Endothelial cell (in vitro differentiated cells): Measurements from ENCODE around the gene PANK4. TPM values are rescaled to one million over a fixed set of nuclear protein-coding genes. Genes with fewer than 3 reads are reported as not detected.
"Not testable (repeated sequence)": the region's sequence is repeated elsewhere in the genome, so short reads cannot be mapped to it uniquely, and the experiment has no call there.

Experiments used
- DNase-seq: peaks from one replicate; pipeline ENCODE4 v3.0.0; 2021; ENCODE audit warnings: low spot score
- H3K27ac Mint-ChIP-seq: one replicate; pipeline ENCODE4 v1.8.0; 2021; ENCODE audit warnings: mixed read lengths, inconsistent platforms; ENCODE audit not compliant: unreplicated experiment
- H3K27me3 Mint-ChIP-seq: one replicate; pipeline ENCODE4 v1.8.0; 2021; ENCODE audit warnings: mild to moderate bottlenecking, moderate library complexity, mixed read lengths, inconsistent platforms; ENCODE audit not compliant: unreplicated experiment
- H3K36me3 Mint-ChIP-seq: one replicate; pipeline ENCODE4 v1.8.0; 2021; ENCODE audit warnings: mild to moderate bottlenecking, low read depth, mixed read lengths, inconsistent platforms; ENCODE audit not compliant: unreplicated experiment
- H3K4me1 Mint-ChIP-seq: one replicate; pipeline ENCODE4 v1.8.0; 2021; ENCODE audit warnings: mild to moderate bottlenecking, mixed read lengths, inconsistent platforms; ENCODE audit not compliant: unreplicated experiment
- H3K4me3 Mint-ChIP-seq: one replicate; pipeline ENCODE4 v1.8.0; 2021; ENCODE audit warnings: mild to moderate bottlenecking, mixed read lengths, inconsistent platforms; ENCODE audit not compliant: unreplicated experiment
- H3K9me3 Mint-ChIP-seq: one replicate; pipeline ENCODE4 v1.8.0; 2021; ENCODE audit warnings: mixed read lengths, inconsistent platforms; ENCODE audit not compliant: unreplicated experiment
- total RNA-seq: library from RNA; stranded (reverse); fragmentation: NEBNext Ultra II Directional; extraction: Animal tissue kit (Norgen Biotek cat#: 25700); gene quantifications from one replicate; pipeline ENCODE4 v1.2.1, GENCODE V29; 2021; ENCODE audit not compliant: unreplicated experiment
- TF ChIP-seq, protein P1 (sequence below): fragments of 200-600 bp; sonication (generic); IDR thresholded peaks from one replicate; pipeline ENCODE4 v1.5.0; 2021; ENCODE audit warnings: antibody characterized with exemption; ENCODE audit not compliant: unreplicated experiment

PANK4 gene
- total RNA-seq, 1 donor from 2014 or later: 32.3 TPM

DNA sequence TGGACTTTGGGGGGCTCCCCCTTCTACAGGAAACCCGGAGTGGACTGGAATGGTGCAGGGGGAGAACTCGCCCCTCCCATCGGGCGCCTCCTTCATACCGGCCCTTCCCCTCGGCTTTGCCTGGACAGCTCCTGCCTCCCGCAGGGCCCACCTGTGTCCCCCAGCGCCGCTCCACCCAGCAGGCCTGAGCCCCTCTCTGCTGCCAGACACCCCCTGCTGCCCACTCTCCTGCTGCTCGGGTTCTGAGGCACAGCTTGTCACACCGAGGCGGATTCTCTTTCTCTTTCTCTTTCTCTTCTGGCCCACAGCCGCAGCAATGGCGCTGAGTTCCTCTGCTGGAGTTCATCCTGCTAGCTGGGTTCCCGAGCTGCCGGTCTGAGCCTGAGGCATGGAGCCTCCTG lies 29.9 kb upstream of the PANK4 start, which contains the start of gene TNFRSF14:
TSS of gene TNFRSF14 (plus strand) at position 95 of the 401 bp plus-strand sequence. CDS start at position 389, 294 bp downstream.
- Mint-ChIP-seq H3K9me3 (no peaks in the 10 kb centered on the region), H3K4me3 (no peak within 1 kb of the TSS), H3K27ac (no peak within 1 kb of the TSS), H3K36me3 (no peaks in the 10 kb centered on the region), H3K4me1 (no peaks in the 10 kb centered on the region), H3K27me3 (peaks cover 7% of the 10 kb centered on the region)
- TF ChIP-seq, protein P1, sequence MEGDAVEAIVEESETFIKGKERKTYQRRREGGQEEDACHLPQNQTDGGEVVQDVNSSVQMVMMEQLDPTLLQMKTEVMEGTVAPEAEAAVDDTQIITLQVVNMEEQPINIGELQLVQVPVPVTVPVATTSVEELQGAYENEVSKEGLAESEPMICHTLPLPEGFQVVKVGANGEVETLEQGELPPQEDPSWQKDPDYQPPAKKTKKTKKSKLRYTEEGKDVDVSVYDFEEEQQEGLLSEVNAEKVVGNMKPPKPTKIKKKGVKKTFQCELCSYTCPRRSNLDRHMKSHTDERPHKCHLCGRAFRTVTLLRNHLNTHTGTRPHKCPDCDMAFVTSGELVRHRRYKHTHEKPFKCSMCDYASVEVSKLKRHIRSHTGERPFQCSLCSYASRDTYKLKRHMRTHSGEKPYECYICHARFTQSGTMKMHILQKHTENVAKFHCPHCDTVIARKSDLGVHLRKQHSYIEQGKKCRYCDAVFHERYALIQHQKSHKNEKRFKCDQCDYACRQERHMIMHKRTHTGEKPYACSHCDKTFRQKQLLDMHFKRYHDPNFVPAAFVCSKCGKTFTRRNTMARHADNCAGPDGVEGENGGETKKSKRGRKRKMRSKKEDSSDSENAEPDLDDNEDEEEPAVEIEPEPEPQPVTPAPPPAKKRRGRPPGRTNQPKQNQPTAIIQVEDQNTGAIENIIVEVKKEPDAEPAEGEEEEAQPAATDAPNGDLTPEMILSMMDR: no peak
- no peak for DNase-seq

DNA sequence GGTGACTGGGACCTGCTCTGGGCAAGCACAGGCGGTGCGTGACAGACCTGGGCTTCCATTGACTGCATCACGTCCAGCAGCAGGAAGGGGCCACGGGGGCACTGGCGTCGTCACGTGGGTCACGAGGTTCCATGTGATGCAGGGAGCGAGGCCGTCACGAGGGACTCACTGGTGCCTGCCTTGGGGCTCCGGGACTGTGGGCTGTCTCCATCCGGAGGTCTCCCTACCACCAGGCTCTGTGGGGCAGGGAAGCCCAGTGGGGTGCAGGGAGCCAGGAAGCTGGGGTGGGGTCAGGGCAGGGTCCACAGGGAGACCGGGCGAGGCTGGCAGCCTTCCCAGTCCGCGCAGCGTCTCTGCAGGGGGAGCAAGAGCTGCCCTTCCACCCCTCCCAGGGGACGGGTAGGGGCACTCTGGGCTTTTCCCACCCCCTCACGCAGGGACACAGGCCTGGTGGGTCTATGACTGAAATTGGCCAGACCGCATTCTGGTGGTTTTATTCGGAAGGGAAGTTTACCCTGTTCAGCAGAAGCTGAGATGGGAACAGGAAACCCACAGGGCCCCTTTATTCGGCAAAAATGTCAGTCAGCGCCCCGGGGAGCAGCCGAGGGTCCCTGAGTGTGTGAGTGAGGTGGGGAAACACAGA lies 29.4 kb upstream of the PANK4 start:
- Mint-ChIP-seq H3K27me3 (peaks cover 7% of the 10 kb centered on the region), H3K9me3 (no peaks in the 10 kb centered on the region), H3K4me1 (no peaks in the 10 kb centered on the region), H3K4me3 (no peak overlapping the region), H3K27ac (no peak overlapping the region), H3K36me3 (no peaks in the 10 kb centered on the region)
- no peak for DNase-seq
- TF ChIP-seq, protein P1: no peak

DNA sequence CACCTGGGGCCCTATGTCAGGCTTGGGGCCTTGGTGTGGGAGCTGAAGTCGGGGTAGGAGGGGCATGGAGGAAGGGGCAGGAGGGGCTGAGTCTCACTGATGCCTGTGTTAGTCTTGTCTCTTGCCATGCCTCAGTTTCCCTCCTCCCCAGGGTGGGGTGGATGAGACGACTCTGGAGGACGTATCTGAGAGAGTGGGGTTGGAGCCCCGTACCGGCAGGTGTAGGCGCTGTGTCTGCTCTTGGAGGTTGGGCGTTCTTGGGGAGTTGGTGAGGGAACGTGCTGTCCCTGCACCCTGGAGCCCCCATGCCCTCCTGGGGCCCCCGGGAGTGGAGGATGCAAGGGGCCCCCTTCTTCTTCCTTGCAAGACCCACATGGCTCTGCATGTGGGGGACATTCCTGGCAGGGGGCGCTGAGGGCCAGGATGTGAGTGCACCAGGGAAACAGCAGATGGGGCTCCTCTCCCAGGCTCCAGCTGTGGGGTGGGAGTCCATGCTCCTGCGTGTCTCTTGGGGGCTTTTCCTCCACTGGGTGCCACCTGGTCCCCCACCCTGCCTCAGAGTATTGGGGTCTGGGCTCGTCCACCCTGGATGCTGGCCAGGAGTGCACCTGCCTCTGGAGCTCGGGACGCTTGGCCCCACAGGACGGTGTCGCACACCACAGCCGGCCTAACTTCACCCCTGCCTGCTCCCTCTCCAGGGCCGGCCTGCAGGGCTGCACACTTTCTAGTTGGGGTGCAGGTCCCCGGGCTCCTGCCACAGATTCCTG lies 28.4 kb upstream of the PANK4 start:
- no peaks in the 10 kb centered on the region for H3K9me3 Mint-ChIP-seq
- H3K27me3 Mint-ChIP-seq: peaks cover 7% of the 10 kb centered on the region
- H3K4me1 Mint-ChIP-seq: no peaks in the 10 kb centered on the region
- DNase-seq: no peak
- no peak overlapping the region for H3K4me3 Mint-ChIP-seq
- H3K36me3 Mint-ChIP-seq: no peaks in the 10 kb centered on the region
- TF ChIP-seq, protein P1: no peak
- H3K27ac Mint-ChIP-seq: no peak overlapping the region

DNA sequence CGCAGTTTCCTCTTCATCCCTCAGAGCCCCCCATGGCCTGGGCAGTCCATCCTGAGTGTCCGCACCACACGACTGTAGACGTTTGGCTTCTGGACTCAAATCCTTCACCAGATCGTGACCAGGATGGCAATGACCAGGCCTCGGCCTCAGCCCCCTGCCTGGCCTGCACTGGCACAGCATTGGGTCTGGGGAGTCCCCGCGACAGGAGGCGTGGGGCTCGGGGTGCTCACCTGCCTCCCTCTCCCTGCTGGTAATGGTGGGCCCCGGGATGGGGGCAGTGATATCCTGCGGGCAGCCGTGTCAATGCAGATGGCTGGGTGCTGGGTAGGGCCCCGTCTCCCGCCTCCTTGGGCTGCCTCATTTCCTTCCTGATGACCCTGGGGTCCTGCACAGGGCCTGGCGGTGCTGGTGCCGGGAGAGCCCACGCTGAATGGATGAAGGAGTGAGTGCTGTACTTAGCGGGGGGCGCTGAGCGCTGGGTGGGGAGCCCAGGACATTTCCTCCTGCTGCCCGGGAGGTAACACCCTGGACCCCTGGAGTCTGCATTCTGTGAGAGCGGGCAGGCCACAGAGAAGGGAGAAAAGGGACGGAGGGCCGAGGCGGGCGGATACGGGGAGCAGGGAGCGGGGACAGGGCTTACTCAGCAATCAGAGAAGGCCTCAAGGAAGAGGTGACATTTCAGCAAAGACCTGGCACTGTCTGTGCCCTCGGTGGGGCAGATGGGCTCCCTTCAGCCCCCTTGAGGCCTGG lies 27.6 kb upstream of the PANK4 start:
- Mint-ChIP-seq H3K27ac (no peak overlapping the region), H3K4me1 (no peaks in the 10 kb centered on the region), H3K9me3 (no peaks in the 10 kb centered on the region), H3K4me3 (no peak overlapping the region), H3K27me3 (peaks cover 7% of the 10 kb centered on the region), H3K36me3 (no peaks in the 10 kb centered on the region)
- TF ChIP-seq, protein P1: no peak
- no peak for DNase-seq

DNA sequence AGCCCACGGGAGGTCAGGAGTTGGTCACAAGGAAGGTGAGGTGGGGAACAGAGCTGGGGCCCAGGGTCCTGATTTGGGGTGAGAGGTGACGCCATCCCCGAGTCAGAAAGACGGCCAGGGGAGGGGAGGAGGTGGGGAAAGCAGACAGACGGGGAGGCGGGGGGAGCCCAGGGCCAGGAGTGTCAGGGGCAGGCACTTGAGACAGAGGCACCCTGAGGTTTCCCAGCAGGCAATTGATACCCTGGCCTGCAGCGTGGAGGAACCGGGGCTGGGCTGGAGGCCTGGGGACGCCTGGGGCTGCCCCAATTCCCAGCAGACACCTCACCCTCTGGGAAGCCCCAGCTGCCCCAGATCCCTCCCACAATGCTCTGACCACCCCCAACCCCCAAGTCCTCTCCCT lies 26.7 kb upstream of the PANK4 start:
- H3K4me1 Mint-ChIP-seq, H3K27me3 Mint-ChIP-seq, H3K4me3 Mint-ChIP-seq, H3K9me3 Mint-ChIP-seq, H3K27ac Mint-ChIP-seq, H3K36me3 Mint-ChIP-seq, DNase-seq: not testable (repeated sequence)
